HUES6 (cell line): ENCODE measurements around the gene COA5.

Experiments
- H3K27ac ChIP-seq: 2 replicates; pipeline ENCODE4 v1.7.0; 2013; ENCODE audit warnings: low read depth, mild to moderate bottlenecking, low read length, inconsistent platforms
- H3K27me3 ChIP-seq: 2 replicates; pipeline ENCODE4 v1.6.1; 2013; ENCODE audit warnings: low read length; ENCODE audit not compliant: control insufficient read depth, insufficient read depth
- H3K36me3 ChIP-seq: 2 replicates; pipeline ENCODE4 v1.6.1; 2013; ENCODE audit warnings: low read length; ENCODE audit not compliant: control insufficient read depth, insufficient read depth
- H3K4me1 ChIP-seq: 2 replicates; pipeline ENCODE4 v1.6.1; 2013; ENCODE audit warnings: low read length; ENCODE audit not compliant: control insufficient read depth, insufficient read depth
- H3K4me3 ChIP-seq: 2 replicates; pipeline ENCODE4 v1.5.1; 2013; ENCODE audit warnings: low read depth, low read length
- H3K9ac ChIP-seq: one replicate; pipeline ENCODE4 v1.6.1; 2013; ENCODE audit warnings: mild to moderate bottlenecking, low read length
- H3K9me3 ChIP-seq: 2 replicates; pipeline ENCODE4 v1.6.1; 2013; ENCODE audit warnings: low read depth, low read length; ENCODE audit not compliant: control insufficient read depth, insufficient read depth

COA5 gene, protein sequence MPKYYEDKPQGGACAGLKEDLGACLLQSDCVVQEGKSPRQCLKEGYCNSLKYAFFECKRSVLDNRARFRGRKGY

GRCh38 chr2:98608116-98608961 lies at the start of gene COA5, which contains the start of gene UNC50:
Gene COA5 (minus strand): TSS chr2:98608512. CDS start chr2:98608405, 107 bp downstream.
Gene UNC50 (plus strand): TSS chr2:98608589. CDS start chr2:98609760, 1,171 bp downstream.
- Histone ChIP-seq H3K4me1 (peaks cover 7% of the 10 kb centered on the region), H3K27ac (peak within 1 kb of the TSS; percentile 91), H3K9me3 (no peaks in the 10 kb centered on the region), H3K27me3 (no peaks in the 10 kb centered on the region), H3K4me3 (peak within 1 kb of the TSS; percentile 93), H3K9ac (peak within 1 kb of the TSS; percentile 90), H3K36me3 (peaks cover 32% of the 10 kb centered on the region)

- H3K36me3 ChIP-seq, result no peaks in the 10 kb centered on the region
- no peak overlapping the region for H3K27ac ChIP-seq
- H3K9me3 ChIP-seq, result no peaks in the 10 kb centered on the region
- H3K4me3 ChIP-seq, result no peak overlapping the region
- no peaks in the 10 kb centered on the region for H3K4me1 ChIP-seq
- no peaks in the 10 kb centered on the region for H3K27me3 ChIP-seq
- H3K9ac ChIP-seq, result no peak overlapping the region
These were observed 48.5 kb upstream of the COA5 start for GRCh38 chr2:98656800-98657199.

GRCh38 chr2:98654699-98655495 lies 46.6 kb upstream of the COA5 start:
- H3K36me3 ChIP-seq, result no peaks in the 10 kb centered on the region
- no peaks in the 10 kb centered on the region for H3K4me1 ChIP-seq
- H3K4me3 ChIP-seq, result no peak overlapping the region
- H3K9me3 ChIP-seq, result no peaks in the 10 kb centered on the region
- no peaks in the 10 kb centered on the region for H3K27me3 ChIP-seq
- no peak overlapping the region for H3K27ac ChIP-seq
- H3K9ac ChIP-seq, result no peak overlapping the region

GRCh38 chr2:98650998-98651397 lies 42.7 kb upstream of the COA5 start:
- Histone ChIP-seq H3K4me3 (no peak overlapping the region), H3K4me1 (no peaks in the 10 kb centered on the region; the same call in 1 of the 2 replicates), H3K36me3 (no peaks in the 10 kb centered on the region), H3K9me3 (no peaks in the 10 kb centered on the region), H3K9ac (no peak overlapping the region), H3K27ac (no peak overlapping the region), H3K27me3 (no peaks in the 10 kb centered on the region)

DNA sequence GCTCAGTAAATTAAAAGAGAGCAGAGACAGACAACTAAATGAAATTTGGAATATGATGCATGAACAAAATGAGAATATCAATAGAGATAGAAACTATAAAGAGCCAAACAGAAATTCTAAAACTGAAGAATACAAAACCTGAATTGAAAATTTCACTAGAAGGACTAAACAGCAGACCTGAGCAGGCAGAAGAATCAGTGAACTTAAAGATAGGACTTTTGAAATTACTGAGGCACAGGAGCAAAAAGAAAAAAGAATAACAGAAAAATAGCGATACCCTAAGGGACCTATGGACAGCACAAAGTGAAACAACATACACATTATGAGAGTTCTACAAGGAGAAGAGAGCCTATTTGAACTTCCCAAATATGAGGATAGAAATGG lies 41.7 kb upstream of the COA5 start:
- H3K9ac ChIP-seq, result no peak overlapping the region
- no peaks in the 10 kb centered on the region for H3K27me3 ChIP-seq
- peaks cover 1% of the 10 kb centered on the region; the same call in 1 of the 2 replicates for H3K4me1 ChIP-seq
- no peak overlapping the region for H3K27ac ChIP-seq
- no peaks in the 10 kb centered on the region for H3K9me3 ChIP-seq
- H3K36me3 ChIP-seq, result no peaks in the 10 kb centered on the region
- no peak overlapping the region for H3K4me3 ChIP-seq

GRCh38 chr2:98649135-98649991 lies 41.1 kb upstream of the COA5 start:
- no peaks in the 10 kb centered on the region for H3K27me3 ChIP-seq
- H3K4me3 ChIP-seq, result no peak overlapping the region
- H3K36me3 ChIP-seq, result no peaks in the 10 kb centered on the region
- peak overlapping the region; percentile 12 for H3K9ac ChIP-seq
- H3K9me3 ChIP-seq, result no peaks in the 10 kb centered on the region
- H3K4me1 ChIP-seq, result peaks cover 7% of the 10 kb centered on the region; the same call in 1 of the 2 replicates
- H3K27ac ChIP-seq, result no peak overlapping the region

GRCh38 chr2:98648451-98648850 lies 40.1 kb upstream of the COA5 start:
- no peaks in the 10 kb centered on the region for H3K27me3 ChIP-seq
- H3K36me3 ChIP-seq, result no peaks in the 10 kb centered on the region
- no peak overlapping the region for H3K9ac ChIP-seq
- H3K27ac ChIP-seq, result no peak overlapping the region
- H3K4me3 ChIP-seq, result no peak overlapping the region
- no peaks in the 10 kb centered on the region for H3K9me3 ChIP-seq
- peaks cover 14% of the 10 kb centered on the region for H3K4me1 ChIP-seq

DNA sequence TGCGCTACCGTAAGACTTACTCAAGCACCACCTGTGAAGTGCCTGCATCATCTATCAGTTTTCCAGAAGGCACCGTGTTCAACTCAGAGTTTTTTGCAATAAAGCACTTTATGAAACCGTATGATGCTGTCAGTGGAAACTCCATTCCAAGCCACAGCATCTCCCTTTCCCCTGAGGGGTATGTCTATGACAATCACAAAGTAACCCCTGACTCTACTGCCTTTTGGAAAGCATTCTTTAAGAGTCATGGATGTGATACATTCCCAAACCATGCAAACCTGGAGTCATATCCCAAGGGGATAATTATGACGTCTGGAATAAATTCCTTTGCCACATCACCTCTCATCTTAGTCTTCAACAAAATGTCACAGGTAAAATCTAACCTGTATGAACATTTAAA lies 39.3 kb upstream of the COA5 start:
- Histone ChIP-seq H3K9ac (no peak overlapping the region), H3K9me3 (no peaks in the 10 kb centered on the region)

DNA sequence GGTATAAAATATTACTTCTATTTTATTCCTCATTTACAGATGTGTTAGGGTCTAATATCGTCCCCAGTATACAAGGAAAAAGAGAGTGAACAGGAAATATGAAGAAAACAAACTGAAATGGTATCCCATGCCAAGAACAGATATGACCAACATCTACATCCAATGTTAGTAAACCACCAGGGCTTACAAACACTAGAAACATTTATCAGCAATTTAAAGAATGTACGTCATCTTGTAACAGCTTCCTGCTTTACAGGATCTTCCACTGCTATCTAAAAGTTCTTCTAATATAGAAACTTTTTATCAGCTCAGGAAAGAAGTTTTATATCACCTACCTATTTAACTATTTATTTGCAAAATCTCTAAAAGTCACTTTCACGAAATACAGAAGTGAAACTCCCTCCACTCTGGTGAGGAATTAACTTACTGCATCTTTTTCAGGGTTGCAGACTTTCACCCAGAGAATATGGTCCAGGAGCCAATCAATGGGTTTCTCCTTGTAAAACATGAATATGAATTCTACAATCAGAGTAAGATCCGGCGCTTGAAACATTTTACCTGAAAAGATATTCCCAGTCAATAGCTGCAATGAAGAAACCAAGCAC lies 35.3 kb upstream of the COA5 start:
- Histone ChIP-seq H3K4me3 (no peak overlapping the region), H3K9me3 (no peaks in the 10 kb centered on the region), H3K9ac (no peak overlapping the region), H3K4me1 (peaks cover 14% of the 10 kb centered on the region; the same call in 1 of the 2 replicates), H3K27me3 (no peaks in the 10 kb centered on the region), H3K27ac (no peak overlapping the region), H3K36me3 (no peaks in the 10 kb centered on the region)

More for the DNA sequence above, 39.3 kb upstream of the COA5 start:
- no peaks in the 10 kb centered on the region for H3K27me3 ChIP-seq
- no peak overlapping the region for H3K4me3 ChIP-seq
- no peak overlapping the region for H3K27ac ChIP-seq
- H3K36me3 ChIP-seq, result no peaks in the 10 kb centered on the region
- H3K4me1 ChIP-seq, result peaks cover 14% of the 10 kb centered on the region
